Left colon (tissue), 2 donors: ENCODE results near the gene COASY. TPM values are rescaled to one million over a fixed set of nuclear protein-coding genes. Genes with fewer than 3 reads are reported as not detected.

Experiments used
- ATAC-seq: fragments of 200-7000 bp; cut with Tn5 transposase; one replicate; pipeline ENCODE4 v1.9.1; 2020; ENCODE audit warnings: mild to moderate bottlenecking, moderate library complexity
- DNase-seq, 2 donors: peaks; one replicate each; pipeline ENCODE4 v3.0.0-alpha.2; 2020
- intact Hi-C, 2 donors: fragments of 100-400 bp; cut with DNase I in 1 of 2; cut with micrococcal nuclease in 1 of 2; formaldehyde crosslinking; loops; one replicate each; pipeline versions ENCODE4 v1.11.2 to v1.14.0; 2022; cut with DNase I, micrococcal nuclease
- long read RNA-seq: library from polyadenylated mRNA; unstranded; transcript quantifications from one replicate; pipeline ENCODE4 v2.0.0, GENCODE V29; 2021
- total RNA-seq, 2 donors: library from RNA; stranded (reverse); fragmentation: NEBNext Ultra II Directional; extraction: Animal tissue kit (Norgen Biotek cat#: 25700); gene quantifications; one replicate each; pipeline ENCODE4 v1.2.1, GENCODE V29; 2021
- donor health status: DM: no; HTN: no; CAD: no.
- donor health status: DM: yes; HTN: yes; CAD: no.

Gene COASY
- total RNA-seq = 100 to 1,000 TPM in 1 of 2 donors, 10 to 100 TPM in 1; 92.6 to 122 TPM
- long read RNA-seq, transcript COASY-202 (10 exons, 2,071 nt) = minor isoform, 19 of 118 reads
- long read RNA-seq, transcript COASY-201 (9 exons, 2,458 nt) = major isoform, 74 of 118 reads
- long read RNA-seq, partial matches to known transcripts = 12 of 118 reads
- long read RNA-seq, other reads (novel, unspliced or antisense) = 8 of 118 reads

DNA sequence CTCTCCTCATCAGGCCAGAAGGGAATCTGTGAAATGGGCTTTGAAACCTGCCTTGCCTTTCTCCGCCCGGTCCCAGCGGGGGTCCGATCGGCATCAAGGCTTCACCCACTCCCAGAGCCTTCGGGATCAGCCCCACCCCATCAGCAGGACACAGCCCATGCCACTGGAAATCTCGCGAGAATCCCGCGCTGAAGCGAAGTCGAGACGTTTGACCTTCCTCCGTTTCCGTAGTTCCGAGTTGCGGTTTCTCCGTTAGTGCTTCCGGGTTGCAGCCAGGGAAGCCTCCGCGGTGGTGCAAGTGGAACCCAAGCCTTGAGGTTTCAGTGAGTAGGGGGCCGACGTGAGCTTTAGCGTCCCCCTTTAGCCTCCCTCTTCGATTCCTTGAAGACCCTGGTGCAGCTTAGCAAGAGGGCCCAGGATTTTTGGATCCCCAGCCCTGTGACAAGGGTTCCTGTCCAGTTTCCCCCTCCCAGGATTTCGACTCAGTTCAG lies at the start of gene COASY:
COASY (plus strand) TSS at position 252 of the 491 bp plus-strand sequence. CDS start 475 bp downstream, outside the sequence.
- intact Hi-C loops = no loop called here
- ATAC-seq (peak; percentile 74), DNase-seq (peak; percentile 96 to 97)

DNA sequence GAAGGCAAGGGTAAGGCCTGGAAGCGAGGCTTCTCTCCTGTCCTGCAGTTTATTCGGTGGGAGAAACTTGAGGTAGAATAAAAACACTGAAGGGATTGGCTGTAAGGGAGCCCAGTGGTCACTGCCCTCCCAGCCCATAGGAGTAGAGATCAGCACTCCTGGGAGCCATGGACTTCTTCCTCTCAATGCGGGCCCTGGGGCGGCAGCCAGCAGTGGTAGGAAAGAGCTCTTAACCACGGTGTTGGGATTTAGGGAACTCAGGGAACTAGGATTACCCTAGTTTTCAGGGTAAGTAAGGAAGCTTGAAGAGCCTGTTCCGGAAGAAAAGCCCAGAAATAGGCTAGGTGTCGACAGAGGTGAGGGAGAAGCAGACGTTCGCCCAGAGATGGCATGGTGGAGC lies 49.7 kb upstream of the COASY start:
- ATAC-seq (no peak), DNase-seq (no peak)
- intact Hi-C loops = no loop called here

DNA sequence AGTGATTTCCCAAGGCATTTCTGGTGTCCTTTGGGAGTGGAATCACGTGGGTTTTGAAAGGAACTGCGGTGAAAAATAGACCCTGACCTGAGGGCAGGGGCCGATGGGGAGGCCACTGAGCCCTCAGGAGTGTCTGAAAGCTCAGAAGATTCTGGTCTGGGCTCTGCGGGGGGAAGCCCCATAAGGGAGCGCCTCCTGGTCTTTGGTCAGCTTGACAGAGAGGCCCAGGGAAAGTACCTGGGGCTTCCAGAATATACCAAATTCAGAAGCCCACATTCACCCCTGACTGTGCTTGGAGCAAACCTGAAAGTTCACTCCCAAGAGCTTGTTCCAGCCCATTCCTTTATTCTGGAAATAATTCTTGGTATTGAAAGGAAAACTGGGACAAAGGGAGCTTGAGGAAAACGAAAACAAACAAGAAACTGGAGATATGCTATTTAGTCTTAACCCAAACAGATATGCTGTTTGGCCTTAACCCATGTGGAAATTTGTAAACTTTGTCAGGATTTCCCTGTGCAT lies 49.2 kb upstream of the COASY start:
- DNase-seq = no peak
- intact Hi-C loops = no loop called here
- no peak for ATAC-seq

DNA sequence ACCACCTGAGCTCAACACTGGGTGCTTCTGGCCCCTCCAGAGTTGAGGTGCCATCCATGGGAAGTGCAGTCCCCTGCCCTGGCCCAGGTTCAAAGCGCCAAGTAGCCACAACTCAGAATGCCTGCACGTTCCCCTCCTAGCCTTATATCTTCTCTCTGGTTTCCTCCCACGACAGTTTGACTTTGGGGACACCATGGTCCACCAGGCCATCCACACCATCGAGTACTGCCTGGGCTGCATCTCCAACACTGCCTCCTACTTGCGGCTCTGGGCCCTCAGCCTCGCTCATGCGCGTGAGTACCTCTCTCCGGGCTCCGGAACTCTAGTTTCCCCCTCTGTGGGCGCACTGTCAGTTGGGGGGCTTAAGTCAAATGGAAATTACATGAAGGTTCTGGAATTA lies 48.3 kb upstream of the COASY start:
- ATAC-seq = no peak
- intact Hi-C loops = no loop called here
- DNase-seq = no peak

DNA sequence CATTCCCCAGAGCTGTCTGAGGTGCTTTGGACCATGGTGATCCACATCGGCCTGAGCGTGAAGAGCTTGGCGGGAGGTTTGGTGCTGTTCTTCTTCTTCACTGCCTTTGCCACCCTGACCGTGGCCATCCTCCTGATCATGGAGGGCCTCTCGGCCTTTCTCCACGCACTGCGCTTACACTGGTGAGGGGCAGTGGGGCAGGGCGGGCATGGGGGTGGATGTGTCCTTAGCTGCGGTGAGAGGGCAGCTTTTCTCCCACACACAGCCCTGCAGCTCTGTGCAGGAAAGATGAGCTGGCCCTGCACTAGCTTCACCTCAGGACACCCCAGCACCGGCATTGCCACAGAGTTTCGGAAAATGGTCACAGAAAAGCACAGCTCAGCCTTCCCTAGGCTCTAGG lies 47.7 kb upstream of the COASY start:
- intact Hi-C loops = no loop called here
- DNase-seq (no peak), ATAC-seq (no peak)

DNA sequence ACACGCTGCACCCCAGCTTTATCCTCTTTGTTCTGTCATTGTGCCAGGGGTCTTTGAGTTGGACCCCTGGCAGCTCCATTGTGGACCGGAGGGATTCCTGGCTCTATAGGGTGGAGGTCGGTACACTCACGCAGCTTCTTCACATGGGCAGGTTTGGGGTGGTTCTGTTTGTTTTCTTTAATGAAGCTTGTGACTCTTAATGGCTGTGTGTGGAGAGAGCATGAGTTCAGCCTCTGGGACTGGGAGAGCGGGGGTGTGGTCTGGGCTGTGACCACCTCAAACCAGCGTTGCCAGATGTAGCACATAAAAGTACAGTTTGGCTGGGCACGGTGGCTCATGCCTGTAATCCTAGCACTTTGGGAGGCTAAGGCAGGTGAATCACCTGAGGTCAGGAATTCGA lies 47.1 kb upstream of the COASY start:
- DNase-seq (no peak), ATAC-seq (no peak)
- intact Hi-C loops = loop anchor here in 1 of 2 donors (5.0 kb wide), 1 partner anchor 88 kb away; no protein-coding TSS in a partner anchor

DNA sequence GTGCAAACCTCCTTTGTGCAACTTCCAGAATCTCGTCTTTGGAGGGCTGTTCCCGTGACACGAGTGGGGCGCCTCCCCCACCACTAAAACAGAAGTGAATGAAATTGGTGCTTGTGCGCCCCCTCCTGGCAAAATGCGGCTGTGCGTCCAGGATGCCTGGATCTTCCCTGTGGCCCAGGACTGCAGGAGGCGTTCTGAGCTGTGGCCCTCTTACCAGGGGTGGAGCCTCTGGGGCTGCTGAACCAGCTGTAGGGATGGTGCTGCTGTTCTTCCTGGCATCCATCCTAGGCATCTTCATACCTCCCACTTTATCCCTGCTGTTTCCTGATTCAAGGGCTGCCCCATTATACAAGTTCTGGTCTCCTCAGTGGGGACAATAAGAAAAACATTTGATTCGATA lies 44.4 kb upstream of the COASY start:
- ATAC-seq (peak; percentile 73), DNase-seq (peak; percentile 88 to 93)
- intact Hi-C loops = loop anchor here in 1 of 2 donors (5.0 kb wide), 1 partner anchor 90 kb away; no protein-coding TSS in a partner anchor

DNA sequence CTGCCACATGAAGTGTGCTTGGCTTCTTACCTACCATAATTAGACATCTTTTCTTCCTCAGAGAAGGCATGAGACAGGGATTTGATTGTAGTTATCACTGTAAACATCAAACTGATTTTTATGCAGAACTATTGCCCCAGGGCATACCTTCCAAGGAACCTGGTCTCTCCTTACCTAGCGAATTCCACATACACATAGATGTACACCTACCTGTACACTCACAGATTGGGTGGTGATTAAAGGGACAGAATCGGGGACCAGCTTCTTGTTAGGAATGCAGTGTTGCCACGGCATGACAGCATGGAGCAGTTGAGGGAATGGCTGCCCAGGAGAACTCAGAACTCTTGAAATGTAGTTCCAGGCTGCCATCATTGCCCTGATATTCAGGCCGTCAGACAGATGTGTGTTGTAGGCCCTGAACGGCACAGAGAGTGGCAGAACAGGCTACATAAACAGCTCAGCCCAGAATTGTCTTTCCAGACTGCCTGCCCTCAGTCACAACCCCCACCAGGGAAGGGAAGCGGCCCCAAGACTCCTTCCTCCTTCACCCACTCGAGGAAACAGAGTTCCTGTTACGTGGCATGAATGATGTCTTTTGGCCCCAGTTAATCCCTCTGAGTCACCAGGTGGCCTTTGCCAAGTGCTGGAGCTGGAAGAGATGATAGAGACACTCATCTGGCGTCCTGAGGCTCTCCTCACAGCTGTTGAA lies 43.7 kb upstream of the COASY start:
- DNase-seq (peak; percentile 73 to 91), ATAC-seq (peak; percentile 70)
- intact Hi-C loops = loop anchor here in 1 of 2 donors (5.0 kb wide), 1 partner anchor 91 kb away; no protein-coding TSS in a partner anchor

DNA sequence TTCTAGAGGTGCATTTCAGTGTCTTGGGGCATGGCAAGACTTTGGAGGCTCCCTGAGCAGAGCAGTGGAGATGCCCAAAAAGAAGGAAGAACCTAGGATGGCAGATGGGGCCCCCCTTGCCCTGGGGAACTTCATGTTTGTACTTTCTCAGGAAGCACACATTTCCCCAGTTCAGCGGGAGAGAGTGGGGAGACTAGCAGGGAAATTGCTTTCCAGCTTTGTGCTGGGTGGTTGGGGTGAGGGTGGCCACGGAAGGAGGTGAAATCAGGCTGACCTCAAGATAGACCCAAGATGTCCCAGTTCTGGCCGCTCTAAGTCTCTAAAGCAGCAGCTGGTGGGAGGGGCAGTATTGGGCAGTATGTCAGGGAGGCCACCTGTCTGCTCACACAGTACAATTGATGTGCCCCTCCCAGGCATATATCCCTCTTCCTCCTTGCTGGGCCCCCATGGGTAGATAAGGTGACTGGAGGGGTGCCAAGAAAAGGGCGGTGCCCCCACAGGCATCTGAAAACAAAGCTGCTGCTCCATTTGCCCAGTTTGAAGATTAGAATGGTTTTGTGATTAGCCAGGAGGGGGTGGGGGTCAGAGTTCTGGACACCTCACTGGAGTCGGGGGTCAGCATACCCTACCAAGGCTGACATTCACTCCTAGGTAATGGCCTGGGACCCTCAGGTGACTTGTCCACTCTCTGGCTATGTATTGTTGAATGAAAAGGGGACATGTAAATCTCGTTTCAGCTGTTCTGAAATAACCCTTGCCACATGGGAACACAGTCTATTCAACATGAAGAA lies 43.0 kb upstream of the COASY start:
- DNase-seq = peak; percentile 93 to 94
- peak; percentile 80 for ATAC-seq
- intact Hi-C loops = loop anchor here in 1 of 2 donors (5.0 kb wide), 1 partner anchor 92 kb away; no protein-coding TSS in a partner anchor

DNA sequence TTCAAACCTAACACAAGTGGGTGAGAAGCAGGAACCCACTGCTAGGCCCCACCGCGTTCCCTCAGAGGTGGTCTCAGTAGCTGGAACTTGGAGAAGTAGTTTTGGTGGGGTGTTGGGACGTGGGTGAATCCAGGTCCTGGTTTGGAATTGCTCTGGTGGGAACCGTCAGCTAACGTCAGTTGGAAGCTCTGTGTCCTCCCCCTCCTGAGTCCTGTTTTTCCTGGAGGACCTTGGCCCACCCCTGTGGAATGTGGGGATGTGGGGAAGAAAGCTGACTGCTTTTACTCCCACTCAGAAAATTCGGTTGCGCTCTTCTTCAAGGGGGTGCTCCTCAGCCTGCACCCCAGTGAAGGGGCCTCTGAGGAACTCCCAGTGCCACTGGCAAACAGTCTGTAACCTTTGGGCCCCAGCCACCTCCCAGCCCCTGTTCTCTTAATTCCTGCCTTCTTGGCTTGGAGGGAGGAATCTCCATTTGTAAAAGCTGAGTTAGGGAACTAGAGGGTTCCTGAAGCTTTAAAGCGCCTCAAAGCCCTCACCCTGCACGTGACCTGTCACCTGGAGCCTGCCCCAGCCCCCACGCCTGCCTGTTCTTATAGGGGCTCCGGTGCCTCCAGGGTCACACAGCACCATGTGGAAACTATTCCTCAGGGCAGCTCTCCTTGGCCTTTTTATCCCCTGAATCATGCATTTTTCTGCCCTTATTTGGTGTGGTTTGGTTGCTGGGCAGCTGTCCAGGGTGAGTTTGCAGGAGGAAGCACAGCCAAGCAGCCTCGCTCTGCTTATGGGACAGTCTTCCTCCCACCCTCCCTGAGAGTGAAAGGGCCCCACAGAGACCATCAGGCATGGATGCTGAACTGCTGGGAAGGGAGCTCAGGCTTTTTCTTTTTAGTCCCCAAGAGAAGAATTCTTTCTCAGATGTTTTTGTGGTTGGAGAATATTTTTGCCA lies 42.1 kb upstream of the COASY start:
- intact Hi-C loops = loop anchor here (5.0 to 10.0 kb wide), 3 partner anchors 93 to 205 kb away; partner anchors contain the start of gene CAVIN1 (in 1 of the 2)

DNA sequence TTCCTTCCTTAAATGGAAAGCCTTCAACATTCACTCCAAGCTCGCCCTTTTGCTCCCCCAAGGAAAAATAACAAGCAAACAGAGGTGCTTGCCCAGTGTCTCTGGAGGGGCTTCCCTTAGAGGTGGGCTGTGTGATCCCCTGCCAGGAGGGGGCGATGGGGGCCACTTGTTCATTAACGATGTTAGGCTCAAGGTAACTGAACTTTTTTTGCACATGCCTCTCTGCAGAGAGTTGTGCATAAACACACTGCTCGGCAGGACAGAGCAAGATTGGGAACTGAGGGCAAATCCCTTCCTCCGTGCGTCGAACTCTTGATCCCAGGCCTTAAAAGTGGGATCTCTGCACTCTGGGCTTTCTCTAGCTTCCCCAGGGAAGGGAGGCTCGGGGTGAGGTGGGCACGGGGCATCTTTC lies 41.4 kb upstream of the COASY start:
- no peak for ATAC-seq
- intact Hi-C loops = loop anchor here (10.0 kb wide), 2 partner anchors 96 to 206 kb away; partner anchors contain the start of gene CAVIN1 (in 1 of the 2)
- no peak for DNase-seq

More for the DNA sequence above, 42.1 kb upstream of the COASY start:
- DNase-seq (peak; percentile 79 to 90), ATAC-seq (peak; percentile 31)

DNA sequence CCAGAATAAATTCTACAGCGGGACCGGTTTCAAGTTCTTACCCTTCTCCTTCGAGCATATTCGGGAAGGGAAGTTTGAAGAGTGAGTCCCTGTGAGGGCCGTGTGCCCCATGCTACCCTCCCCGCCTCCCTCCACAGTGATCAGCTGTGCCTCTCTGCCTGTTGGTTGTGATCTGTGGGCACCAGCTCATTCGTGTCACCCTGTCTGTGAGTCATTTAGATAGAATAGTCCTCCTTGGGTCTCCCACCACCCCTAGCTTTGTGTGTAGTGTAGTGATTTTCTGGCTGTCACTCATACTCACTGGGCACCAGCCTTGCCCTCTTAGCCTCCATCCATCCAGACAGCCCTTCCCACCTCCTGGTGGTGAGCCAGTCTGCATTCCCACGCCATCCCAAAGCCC lies 40.9 kb upstream of the COASY start:
- no peak for DNase-seq
- intact Hi-C loops = loop anchor here (10.0 kb wide), 2 partner anchors 96 to 206 kb away; partner anchors contain the start of gene CAVIN1 (in 1 of the 2)
- no peak for ATAC-seq

DNA sequence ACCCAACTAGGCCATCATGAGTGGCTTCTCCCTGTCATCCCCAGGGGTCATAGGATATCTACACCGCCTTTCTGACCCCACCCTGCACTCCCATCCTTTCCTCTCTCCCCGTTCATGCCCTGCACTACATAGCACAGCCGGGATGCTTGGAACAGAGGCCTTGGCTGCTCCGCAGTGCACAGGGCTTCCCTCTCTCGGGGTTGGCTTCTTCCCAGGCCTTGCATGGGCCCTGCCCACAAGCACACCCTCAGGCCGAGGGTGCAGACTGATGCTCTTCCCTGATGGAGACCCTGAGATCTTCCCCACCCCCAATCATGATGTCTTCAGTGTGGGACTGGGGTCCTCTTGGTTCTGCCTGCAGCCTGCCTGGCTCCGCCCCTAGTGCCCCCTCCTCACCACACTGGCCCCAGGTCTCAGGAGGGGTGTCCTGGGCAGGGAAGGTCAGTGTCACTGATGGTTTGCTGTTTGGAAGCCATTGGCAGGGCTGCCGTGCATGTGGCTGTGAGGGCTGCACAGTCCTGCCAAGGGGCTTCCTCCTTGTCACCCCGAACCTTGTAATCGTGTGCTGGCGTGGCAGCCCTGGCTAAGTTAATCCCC lies 40.2 kb upstream of the COASY start:
- no peak for ATAC-seq
- DNase-seq = peak in 1 of 2 donors; percentile 53
- intact Hi-C loops = loop anchor here (10.0 kb wide), 2 partner anchors 97 to 207 kb away; partner anchors contain the start of gene CAVIN1 (in 1 of the 2)

DNA sequence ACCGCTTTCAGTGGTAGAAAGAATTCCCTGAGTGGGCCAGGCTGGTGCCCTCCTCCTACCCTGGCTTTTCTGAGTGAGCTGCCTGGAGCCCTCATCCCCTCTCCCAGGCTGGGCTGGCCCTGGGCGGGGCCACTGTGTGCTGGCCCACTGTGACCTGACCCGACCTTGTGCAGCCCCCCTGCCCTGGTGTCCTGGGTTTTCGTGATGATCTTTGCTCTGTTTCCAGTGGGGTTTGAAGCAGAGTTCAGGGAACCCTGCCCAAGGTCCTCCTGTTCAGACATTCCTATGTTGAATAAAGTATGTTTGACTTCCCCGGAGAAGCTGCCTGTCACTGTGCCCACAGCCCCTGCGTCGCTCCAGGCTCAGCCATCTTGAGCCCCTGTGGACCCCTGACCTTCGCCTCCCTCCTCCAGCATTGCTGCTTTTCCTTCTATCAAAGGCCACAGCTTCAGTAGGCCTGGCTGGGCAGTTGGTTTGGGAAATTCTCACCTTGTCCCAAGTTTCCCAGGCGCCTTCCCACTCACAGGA lies 39.6 kb upstream of the COASY start:
- intact Hi-C loops = loop anchor here (10.0 kb wide), 2 partner anchors 98 to 208 kb away; partner anchors contain the start of gene CAVIN1 (in 1 of the 2)
- no peak for ATAC-seq
- no peak for DNase-seq

DNA sequence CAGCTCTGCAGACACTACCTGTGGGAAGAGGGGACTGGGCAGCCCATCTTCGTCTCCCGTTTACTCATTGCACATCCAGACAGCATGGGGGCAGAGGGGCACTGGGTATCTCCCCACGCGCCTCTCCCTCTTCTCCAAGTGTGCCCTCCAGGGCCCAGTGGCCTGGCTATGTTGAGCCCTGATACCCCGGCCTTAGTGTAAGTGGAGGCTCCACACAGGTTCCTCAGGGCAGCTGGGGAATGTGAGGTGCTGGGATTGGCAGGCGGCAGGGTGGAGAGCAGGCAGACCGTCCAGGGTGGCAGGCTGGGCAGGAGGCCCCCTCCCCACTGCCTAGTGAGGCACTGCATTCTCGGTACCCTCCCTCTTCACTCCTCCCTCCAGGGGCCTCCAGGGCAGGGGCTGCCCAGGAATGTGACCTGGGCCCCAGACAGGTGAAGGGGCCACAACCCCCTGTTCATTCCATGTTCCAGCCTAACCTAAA lies 39.1 kb upstream of the COASY start:
- ATAC-seq (no peak), DNase-seq (no peak)
- intact Hi-C loops = loop anchor here (10.0 kb wide), 2 partner anchors 98 to 208 kb away; partner anchors contain the start of gene CAVIN1 (in 1 of the 2)

DNA sequence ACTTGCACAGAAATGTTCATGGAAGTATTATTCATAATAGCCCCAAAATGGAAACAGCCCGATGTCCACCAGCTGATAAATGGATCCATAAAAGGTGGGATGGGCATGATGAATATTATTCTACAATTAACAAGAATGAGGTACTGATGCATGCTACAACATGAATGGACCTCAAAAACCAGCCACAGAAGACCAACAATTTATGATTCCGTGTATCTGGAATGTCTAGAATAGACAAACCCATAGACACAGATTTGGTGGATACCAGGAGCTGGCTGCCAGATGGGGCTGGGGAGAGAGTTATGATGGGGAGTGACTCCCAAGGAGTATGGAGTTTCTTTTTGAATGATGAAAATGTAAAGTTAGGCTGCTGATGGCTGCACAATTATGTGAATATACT lies 36.7 kb upstream of the COASY start:
- DNase-seq (no peak), ATAC-seq (no peak)
- intact Hi-C loops = loop anchor here (10.0 kb wide), 2 partner anchors 100 to 210 kb away; partner anchors contain the start of gene CAVIN1 (in 1 of the 2)
